A673 (cell line): ENCODE results near the gene PAPSS2.

ENCODE experiments used
- EZH2 ChIP-seq: fragments of 200-600 bp; sonication (generic); IDR thresholded peaks from 2 replicates; pipeline ENCODE4 v1.6.1; 2017; ENCODE audit warnings: borderline replicate concordance, low read depth, mild to moderate bottlenecking, mixed read lengths, antibody characterized with exemption, low read length; ENCODE audit not compliant: poor library complexity, severe bottlenecking
- TF ChIP-seq, protein P1 (sequence below): fragments of 300-800, 200-600 bp; sonication (generic); conservative IDR thresholded peaks from 2 replicates; pipeline ENCODE4 v1.5.1; 2017; ENCODE audit warnings: low read depth, mild to moderate bottlenecking, antibody characterized with exemption, low read length, moderate library complexity, mixed read lengths

- TF ChIP-seq, protein P1, sequence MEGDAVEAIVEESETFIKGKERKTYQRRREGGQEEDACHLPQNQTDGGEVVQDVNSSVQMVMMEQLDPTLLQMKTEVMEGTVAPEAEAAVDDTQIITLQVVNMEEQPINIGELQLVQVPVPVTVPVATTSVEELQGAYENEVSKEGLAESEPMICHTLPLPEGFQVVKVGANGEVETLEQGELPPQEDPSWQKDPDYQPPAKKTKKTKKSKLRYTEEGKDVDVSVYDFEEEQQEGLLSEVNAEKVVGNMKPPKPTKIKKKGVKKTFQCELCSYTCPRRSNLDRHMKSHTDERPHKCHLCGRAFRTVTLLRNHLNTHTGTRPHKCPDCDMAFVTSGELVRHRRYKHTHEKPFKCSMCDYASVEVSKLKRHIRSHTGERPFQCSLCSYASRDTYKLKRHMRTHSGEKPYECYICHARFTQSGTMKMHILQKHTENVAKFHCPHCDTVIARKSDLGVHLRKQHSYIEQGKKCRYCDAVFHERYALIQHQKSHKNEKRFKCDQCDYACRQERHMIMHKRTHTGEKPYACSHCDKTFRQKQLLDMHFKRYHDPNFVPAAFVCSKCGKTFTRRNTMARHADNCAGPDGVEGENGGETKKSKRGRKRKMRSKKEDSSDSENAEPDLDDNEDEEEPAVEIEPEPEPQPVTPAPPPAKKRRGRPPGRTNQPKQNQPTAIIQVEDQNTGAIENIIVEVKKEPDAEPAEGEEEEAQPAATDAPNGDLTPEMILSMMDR, result no peak
- TF ChIP-seq EZH2, result no peak
Observed at GRCh38 chr10:87684001-87684638, 24.4 kb downstream of the PAPSS2 start.
